GM21619 (cell line): ENCODE measurements around the gene HES7.

ENCODE experiments used
- ATAC-seq: cut with Tn5 transposase; IDR thresholded peaks from one replicate; pipeline ENCODE4 v1.9.1; 2021; ENCODE audit not compliant: unreplicated experiment

Gene HES7

DNA sequence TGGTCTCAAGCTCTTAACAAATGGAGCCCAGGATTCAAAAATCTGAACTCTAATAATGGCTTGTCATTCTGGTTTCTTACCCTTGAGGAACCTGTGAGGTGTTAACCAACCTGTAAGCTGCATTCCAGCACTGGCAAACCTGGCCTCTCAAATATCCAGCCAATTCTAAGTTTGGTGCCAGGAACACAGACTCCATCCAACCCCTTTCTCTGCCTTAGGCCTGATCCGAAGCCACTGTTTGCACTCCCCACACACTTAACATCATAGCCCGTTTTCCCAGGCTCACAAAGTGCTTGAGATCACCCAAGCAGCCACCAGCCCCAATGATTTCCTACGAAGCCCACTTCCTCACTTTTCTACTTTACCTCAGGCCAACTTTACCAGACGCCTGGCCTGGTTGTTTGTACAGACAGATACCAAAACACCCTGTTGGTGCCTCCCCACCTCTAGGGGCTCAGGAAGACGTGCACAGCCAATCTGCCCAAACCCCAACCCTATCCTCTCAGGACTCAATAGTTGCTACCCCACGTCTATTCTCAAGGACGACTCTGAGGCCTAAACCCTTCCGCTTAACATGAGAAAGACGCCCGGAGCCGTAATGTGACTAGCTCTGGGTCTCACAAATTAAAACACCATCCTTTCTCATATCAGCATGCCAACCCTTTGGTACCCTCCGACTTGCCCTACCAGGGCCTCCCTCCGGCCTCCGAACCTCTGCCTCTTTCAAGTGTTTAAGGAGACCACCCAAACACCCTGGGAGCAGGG lies 31.5 kb upstream of the HES7 start:
- ATAC-seq, result no peak

DNA sequence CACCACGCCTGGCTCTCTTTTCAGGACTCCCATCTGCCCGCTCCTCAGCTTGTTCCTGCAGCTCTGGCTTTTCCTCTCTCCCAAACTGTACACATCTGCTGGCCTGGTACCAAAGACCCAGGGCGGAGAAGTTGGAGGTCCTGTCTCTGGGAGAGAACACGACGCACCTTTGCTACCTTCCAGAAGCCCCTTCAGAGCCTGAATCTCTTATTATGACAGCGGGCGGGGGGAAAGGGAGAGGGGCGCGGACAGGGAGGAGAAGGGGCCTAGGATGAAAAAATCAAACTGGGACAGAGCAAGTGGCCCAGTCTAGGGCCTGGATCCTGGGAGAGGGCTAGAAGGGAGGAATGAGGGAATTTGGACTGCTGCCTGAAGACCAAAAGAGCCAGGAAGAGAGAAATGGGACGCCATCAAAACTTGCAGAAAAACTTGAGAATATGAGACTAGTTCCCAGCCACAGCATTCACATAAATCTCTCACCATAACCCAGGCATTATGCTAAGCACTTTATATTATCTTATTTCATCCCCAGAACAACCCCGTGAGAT lies 30.8 kb upstream of the HES7 start:
- no peak for ATAC-seq

DNA sequence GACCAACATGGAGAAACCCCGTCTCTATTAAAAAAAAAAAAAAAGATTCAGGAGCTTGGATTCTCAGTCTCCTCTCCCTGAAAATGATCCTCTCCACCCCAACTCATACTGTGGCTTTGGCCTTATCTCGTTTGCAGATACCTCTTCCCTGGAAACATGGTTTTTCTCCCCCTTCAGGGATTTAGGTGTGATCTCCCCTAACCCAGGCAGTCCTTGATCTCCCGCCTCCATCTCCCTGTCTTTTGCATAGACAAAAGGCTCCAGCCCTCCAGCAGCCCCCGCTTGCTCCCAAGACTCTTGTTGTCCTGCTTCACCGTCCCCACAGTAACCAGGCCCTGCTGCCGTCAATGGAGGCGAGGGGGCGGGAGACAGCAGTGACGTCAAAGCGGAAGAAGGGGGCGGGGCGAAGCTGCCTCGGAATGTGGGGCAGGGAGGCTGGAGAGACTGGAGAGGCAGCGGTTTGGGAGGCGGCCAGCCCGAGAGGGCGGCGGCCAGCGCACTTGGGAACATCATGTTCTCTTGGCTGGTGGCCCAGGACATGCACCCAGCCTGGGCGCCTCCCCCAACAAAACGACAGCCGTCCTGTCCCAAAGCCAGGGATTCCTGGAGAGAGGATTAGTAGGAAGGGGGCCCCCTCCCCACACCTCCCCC lies 30.2 kb upstream of the HES7 start:
- ATAC-seq, result no peak

DNA sequence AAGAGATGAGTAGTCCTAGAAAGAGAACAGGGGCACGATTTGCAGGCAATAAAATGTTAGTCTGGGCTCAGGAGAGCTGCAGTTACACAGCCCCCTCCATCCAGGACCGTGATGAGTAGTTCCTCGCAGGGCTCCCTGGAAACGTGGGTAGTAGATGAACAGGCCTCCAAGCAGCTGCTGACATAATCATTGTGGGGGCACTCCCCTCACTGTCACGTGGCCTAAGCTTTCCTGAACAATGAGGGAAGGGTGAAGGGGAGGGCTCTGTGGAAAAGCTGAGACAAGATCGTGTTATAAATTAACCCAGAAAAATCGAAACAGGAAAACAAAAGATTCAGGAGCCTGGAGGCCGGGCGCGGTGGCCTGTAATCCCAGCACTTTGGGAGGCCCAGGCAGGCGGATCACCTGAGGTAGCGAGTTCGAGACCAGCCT lies 29.6 kb upstream of the HES7 start:
- ATAC-seq, result no peak

DNA sequence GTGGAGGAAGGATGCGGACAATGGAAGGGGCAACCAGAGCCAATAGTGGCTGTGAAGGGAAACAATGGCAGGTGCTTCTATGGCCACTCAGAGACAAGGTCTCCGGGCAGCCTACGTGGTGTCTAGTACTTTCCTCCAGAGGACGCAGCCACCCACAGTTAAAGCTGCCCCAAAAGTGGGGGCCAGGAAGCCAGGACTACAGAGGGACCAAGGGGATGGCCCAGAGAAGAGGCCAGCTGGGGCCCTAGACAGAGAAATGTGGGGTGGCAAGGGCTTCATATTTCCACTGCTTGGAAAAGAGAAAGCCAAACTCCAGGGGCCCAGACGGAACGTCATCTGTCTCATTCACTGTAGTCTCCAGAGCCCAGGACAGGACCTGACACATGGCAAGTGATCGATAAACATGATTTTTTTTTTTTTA lies 29.1 kb upstream of the HES7 start:
- no peak for ATAC-seq

DNA sequence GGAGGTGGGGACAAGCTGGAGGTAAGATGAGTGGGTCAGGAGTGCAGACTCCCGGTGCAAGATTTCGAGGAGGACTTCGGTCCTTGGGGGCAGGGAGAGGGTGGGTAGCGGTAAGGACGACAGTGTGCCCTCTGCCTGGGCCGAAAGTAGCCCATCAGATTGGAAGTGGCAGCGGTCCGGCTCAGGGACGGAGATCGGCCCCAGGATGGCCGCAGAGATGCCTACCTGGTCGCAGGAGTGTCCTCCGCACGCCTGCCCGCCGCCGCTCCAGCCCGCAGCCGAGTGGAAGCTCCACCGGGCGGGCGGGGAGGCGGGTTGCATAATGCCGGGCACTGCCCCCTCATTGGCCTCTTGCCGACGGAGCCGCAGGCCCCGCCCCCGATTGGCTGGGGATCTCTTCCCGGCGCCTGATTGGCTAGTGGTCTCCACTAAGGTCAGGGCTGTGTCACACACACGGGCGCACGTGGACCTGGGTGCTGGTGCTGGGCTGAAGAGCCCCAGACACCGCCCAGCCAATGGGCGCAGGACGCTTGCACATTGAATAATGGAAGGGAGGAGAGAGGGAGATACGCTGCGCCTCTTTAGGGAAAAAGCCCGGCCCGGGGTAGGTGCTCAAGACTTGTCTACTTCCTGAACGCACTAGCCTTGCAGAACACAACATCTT lies 28.3 kb upstream of the HES7 start, which contains the start of gene PER1:
Gene PER1 (minus strand): TSS at position 293 of the 664 bp plus-strand sequence. CDS start 1,698 bp downstream, outside the sequence.
- no peak for ATAC-seq

DNA sequence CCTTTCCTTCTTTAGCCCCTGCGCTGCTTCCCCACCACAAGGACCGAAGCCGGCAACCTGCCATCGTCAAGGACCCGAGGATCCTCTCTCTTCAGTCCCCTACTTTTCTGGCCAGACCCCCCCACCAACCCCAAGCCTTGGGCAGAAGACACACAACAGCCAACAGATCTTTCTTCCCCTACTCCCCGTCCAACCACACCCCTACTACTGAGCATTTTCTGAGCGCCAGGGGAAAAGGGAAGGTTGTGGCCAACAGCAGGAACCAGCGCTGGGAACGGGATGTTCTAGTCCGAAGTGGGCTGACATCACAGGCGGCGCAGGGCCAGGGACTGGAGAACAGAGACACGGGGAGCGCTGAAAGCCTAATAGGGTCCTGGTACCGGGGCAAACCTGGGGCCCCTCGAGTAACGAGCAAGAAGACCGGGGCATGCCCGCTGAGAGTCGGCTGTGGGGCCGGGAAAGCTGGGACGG lies 27.8 kb upstream of the HES7 start:
- ATAC-seq, result no peak

DNA sequence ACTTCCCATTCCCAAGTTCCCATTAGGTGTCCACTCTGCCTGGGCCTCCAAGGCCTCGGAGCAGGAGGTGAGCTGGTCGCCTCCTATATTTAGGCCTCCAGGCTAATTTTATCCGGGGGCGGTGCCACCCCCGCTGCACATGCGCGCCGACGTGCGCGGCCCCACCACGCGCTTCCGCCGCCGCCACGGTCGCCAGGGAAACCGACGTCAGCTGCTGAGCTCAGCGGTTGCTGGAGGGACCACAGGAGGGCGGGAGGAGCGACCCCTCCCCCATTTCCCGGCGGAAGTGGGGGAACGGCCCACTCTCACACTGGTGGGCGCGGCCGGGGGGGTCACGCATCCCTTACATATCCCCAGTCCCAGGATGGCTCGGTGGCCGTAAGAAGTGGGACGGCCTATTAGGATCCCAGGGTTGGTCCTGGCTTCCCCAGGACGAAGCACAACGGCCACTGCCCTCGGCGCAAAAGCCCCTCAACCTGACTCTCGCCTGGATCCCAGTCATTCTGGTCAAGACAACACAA lies 27.3 kb upstream of the HES7 start:
- ATAC-seq, result peak; percentile 42

DNA sequence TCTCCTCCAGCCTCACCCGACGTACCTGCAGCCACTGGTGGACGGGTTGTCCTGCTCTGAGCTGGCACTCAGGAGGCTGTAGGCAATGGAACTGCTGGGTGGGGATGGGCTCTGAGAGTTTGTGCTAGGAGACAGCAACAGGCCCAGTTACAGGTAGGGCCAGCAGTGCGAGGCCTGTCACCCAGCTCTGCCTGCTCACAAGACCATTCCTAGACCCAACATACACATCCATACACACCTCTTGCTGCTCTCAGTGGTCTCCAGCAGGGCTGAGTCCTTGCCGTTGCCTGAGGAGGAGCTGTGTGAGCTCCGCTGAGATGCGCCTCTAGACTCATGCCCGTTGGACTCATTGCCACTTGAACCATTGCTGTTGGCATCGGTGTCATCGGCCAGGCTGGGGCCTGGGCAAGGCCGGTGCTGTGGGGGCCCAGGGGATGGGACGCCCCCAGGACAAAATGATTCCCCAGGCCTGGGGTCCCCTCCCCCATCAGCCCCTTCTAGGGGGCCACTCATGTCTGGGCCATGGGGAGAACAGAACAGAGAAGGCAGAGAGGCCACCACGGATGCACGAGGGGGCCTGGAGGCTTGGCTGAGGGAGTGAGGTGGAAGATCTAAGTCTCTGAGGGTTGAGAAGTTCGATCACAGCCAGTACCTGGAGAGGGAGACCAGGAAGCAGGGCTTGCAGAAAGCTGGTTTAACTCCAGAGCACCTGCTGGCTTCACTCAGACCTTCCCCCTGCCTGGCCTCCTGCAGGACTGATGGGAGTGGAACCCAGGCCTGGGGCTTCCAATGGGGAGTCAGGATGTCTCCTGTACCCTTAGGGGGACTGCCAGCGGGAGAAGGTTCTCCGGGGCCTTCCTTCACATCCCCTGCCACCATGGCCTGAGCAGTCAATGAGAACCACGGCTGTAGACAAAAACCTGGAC lies 26.6 kb upstream of the HES7 start:
- no peak for ATAC-seq

DNA sequence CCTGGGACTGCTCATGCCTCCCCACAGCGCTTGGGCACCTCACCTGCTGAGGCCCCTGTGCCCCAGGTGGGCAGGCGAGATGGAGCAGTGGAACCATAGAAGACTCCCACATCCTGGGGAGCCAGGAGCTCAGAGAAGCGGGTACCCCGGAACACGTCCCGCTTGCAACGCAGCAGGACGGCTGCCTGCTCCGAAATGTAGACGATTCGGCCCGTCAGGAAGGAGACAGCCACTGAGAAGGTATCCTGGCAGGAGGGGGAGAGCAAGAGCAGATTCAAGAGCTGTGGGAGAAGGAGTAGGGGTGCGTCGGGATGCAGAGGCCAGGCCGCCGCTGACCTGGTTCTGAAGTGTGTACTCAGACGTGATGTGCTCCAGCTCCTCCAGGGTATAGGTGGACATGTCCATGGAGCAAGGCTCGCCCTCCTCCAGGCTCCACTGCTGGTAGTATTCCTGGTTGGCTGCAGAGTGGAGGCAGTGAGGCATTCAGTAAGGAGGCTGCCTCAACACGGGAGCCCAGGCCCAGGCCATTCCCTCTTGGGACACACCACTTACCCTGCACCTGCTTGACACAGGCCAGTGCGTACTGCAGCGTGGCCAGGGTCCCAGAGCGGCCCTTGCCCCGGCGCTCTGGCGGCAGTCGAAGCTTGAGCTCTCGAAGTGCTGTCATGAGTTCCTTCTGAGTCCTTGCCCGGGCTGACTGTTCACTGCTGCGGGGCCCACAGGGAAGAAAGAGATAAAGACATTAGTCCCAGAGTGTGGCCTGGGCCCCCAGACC lies 25.7 kb upstream of the HES7 start:
- no peak for ATAC-seq

DNA sequence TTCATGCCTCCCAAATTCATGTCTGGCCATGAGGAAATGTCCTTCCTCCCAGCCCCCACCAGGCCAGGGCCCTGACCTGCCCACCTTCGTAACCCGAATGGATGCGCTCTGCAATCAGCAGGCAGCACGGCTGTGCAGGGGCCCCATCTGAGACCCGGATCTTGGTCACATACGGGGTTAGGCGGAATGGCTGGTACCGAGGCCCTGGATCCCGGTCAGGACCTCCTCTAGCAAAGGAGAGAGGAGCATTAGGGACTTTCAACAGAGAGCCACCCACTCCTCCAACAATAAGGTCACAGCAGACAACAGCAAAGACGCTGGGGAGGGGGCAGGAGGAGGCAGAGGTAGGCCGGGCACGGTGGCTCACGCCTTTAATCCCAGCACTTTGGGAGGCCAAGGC lies 24.7 kb upstream of the HES7 start:
- no peak for ATAC-seq

DNA sequence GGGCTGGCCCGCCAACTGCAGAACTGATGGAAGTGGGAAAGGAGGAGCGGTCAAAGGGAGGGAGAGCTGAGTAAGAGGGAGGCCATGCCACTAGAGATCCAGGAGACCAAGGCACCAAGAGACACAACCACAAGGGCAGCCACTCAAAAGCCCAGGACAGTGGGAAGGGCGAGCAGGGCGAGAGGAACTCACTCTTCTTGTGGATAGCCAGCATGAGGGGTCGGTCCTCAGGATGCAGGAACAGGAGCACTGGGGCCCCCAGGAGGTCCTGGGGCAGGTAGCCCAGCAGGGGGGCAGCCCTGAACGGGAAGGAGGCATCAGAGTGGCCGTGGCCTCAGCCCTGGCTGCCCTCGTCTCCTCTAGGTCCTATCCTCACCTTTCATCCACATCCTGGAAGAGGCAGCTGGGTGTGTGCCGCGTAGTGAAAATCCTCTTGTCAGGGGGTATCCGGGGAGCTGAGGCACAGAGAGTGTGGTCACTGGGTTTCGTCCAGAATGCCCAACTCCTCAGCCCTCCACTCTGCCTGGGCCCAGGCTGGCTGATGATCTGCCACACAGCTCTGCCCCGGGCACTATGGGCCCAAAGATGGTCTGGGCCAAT lies 24.0 kb upstream of the HES7 start:
- ATAC-seq, result no peak

DNA sequence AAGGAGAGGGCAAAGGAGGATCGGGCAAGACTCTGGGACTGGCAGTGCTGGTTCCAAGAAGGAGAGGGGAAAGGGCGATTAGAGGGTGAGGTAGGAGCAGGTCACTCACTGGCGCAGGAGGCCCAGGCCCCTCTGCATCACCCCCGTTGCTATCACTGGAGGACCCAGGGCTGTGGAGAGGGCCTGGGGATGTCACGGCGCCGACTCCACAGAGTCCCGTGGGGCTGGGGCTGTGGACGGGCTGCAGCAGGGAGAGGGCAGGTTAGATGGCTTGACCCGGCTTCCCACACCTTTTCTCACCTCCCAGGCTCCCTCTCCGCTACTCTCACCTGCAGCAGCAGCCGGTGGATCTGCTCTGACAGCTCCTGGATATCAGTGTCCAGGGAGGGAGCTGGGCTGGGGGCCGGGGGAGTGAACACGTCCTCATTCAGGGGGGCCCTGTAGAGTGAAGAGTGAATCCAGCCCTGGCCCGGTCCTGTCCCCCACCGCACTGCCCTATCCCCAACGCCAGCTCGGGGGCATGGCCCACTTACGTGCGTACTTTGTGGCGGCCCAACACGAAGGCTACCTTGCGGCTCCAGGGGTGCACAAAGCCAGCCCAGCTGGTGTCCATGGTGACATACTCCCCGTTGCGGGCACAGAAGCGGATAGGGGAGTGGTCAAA lies 23.4 kb upstream of the HES7 start:
- ATAC-seq, result no peak

DNA sequence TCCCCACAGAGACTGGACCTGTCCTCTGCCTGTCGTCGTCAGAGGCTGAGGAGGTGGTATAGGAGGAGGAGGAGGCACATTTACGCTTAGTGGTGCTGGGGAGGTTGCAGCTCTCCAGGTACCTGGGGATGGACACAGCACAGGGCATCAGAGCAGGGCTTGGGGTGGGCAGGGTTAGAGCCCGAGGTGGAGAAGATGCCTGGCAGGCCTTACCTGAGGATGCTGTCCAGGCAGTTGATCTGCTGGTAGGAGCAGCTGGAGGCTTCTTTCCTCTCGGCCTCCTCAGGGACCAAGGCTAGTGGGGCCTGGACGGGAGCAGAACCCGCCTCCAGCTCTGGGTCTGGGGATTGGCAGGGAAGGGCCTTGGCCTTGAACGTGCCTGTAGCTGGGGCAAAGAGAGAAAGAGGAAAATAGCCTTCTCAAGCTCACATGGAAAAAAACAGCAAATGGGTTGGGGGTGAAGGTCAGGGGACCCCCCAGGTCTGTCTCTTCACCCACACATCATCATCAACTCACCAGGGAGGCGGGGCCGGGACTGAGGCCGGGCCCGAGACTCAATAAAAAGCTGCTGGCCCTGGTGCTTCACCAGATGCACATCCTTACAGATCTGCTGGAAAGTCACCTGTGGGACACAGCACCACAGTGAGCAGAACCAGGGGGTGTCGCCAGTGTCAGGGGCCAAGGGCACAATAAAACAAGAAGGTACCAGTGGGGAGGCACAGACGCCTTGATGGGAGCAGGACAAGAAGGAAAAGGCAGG lies 22.7 kb upstream of the HES7 start:
- no peak for ATAC-seq

DNA sequence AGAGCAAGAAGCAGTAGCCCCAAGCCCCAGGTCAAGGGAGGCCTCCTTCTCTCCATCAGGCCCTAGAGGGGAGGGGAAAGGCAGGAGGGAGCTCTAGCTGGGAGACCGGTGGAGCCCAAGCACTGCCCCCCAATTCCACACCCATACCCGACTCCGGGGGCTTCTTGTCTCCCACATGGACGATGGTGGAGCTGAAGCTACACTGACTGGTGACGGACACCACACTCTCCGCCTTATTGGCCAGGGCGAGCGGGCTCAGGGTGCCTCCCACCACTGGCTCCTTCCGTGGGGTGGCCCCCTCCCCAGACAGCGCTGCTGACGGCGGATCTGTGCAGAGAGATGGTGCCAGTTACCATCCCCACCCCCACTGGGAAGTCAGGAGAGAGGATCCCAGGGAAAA lies 21.9 kb upstream of the HES7 start:
- ATAC-seq, result no peak

DNA sequence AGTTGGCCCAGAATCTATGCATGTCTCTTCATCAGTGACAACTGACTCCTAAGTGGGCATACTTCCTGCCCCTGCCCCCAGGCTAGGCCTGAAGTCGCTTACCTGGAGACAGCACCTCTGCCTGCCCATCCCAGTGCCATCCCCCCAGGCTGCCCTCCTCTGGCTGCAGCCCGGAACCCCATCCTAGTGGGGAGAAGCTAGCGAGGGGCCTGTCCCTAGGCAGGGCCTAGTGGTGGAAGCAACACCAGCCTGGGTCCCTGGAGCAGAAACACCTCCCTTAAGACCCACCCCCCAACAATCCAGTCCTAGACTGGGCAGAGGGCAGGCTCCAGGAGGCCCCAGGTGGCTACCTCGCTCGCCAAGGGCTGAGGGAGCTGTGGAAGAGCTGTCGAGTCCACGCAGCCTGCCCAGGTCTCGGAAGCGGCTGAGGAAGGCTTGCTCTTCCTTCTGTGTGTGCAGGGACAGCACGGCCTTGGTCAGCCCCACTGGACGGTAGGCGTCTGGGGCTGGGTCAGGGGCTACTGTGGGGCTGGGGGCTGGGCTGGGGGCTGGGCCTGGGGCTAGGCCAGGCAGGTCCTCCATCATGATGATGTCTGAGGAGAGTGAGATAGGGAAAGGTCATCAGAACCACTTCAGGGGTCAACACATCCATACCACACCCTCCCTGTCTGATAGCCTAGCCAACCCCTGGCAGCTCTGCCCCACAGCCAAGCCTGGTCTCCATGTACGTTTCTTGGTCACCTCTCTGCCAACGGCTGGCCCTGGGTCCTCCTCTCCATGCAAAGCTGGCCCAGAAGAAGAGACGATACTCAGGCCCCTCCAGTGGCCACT lies 20.7 kb upstream of the HES7 start:
- ATAC-seq, result no peak
